B cell (primary cell): ENCODE measurements around the gene CACTIN. TPM values are rescaled to one million over a fixed set of nuclear protein-coding genes. Genes with fewer than 3 reads are reported as not detected.

Experiments
- ATAC-seq: fragments of 200-7000 bp; cut with Tn5 transposase; one replicate; pipeline ENCODE4 v1.10.0; 2021; ENCODE audit warnings: low read depth, mild to moderate bottlenecking, moderate number of reproducible peaks, moderate library complexity
- CTCF ChIA-PET: fragments of 350-600 bp; sonication (Branson Sonifier 250); formaldehyde crosslinking; loops from one replicate; lab custom pipeline; 2021; ENCODE audit warnings: antibody characterized with exemption, inconsistent platforms; lab: Charles Lee
- POLR2A ChIA-PET: fragments of 350-600 bp; sonication (Branson Sonifier 250); formaldehyde crosslinking; loops from one replicate; lab custom pipeline; 2021; ENCODE audit warnings: antibody characterized with exemption; lab: Charles Lee
- DNase-seq: peaks from one replicate; pipeline ENCODE4 v3.0.0; 2013
- H2AFZ ChIP-seq: 2 replicates; pipeline ENCODE4 v1.6.1; 2012; ENCODE audit warnings: mild to moderate bottlenecking, low read depth, low read length; ENCODE audit not compliant: insufficient read depth, poor library complexity, severe bottlenecking
- H3K27ac ChIP-seq, 2 donors: 1 replicate in 1 of 2; 2 replicates in 1 of 2; pipeline ENCODE4 v1.5.1; 2012 to 2013; ENCODE audit warnings: low read length in 2 of 2, mild to moderate bottlenecking in 2 of 2, moderate library complexity in 1 of 2
- H3K27me3 ChIP-seq, 4 experiments: fragments of 200-600 bp in 1 of 4; sonication (generic) in 1 of 4; replicated peaks in 1 of 4; 1 replicate in 2 of 4; 2 replicates in 2 of 4; pipeline versions ENCODE4 v1.6.1 to v1.7.0; 2013 to 2016; ENCODE audit warnings: low read length in 3 of 4, mild to moderate bottlenecking in 2 of 4, mixed read lengths in 1 of 4, moderate library complexity in 1 of 4; ENCODE audit not compliant: insufficient read depth in 4 of 4, control insufficient read depth in 3 of 4; ENCODE audit errors: control extremely low read depth in 1 of 4
- H3K36me3 ChIP-seq, 2 experiments: replicated peaks in 1 of 2; 1 replicate in 1 of 2; 2 replicates in 1 of 2; pipeline versions ENCODE4 v1.6.1 to v1.7.1; 2013; ENCODE audit warnings: low read length in 1 of 2; ENCODE audit not compliant: insufficient read depth in 2 of 2, control insufficient read depth in 1 of 2; ENCODE audit errors: control extremely low read depth in 1 of 2, extremely low read depth in 1 of 2
- H3K4me1 ChIP-seq, 2 donors: fragments of 200-600 bp in 1 of 2; sonication (generic) in 1 of 2; 1 replicate in 1 of 2; 2 replicates in 1 of 2; pipeline versions ENCODE4 v1.5.1 to v1.6.1; 2013 to 2017; ENCODE audit warnings: low read length in 2 of 2; ENCODE audit not compliant: control insufficient read depth in 2 of 2, insufficient read depth in 2 of 2
- H3K4me2 ChIP-seq: replicated peaks from 2 replicates; pipeline ENCODE3; 2012; ENCODE audit warnings: mild to moderate bottlenecking, low read depth, low read length; ENCODE audit not compliant: poor library complexity, severe bottlenecking
- H3K4me3 ChIP-seq, 5 experiments: fragments of 200-600 bp in 1 of 5; sonication (generic) in 1 of 5; 1 replicate in 3 of 5; 2 replicates in 2 of 5; pipeline versions ENCODE4 v1.5.1 to v1.7.0; 2011 to 2016; ENCODE audit warnings: low read length in 4 of 5, mild to moderate bottlenecking in 4 of 5, low read depth in 2 of 5, control low read depth in 1 of 5, moderate library complexity in 1 of 5; ENCODE audit not compliant: insufficient read depth in 1 of 5; ENCODE audit errors: control extremely low read depth in 1 of 5, extremely low read depth in 1 of 5
- H3K79me2 ChIP-seq: fragments of 200-600 bp; sonication (generic); one replicate; pipeline ENCODE4 v1.6.0; 2016; ENCODE audit warnings: low read length; ENCODE audit not compliant: control insufficient read depth, insufficient read depth
- H3K9ac ChIP-seq: fragments of 200-600 bp; sonication (generic); 2 replicates; pipeline ENCODE4 v1.6.1; 2017; ENCODE audit warnings: mild to moderate bottlenecking, low read length, moderate library complexity
- H3K9me3 ChIP-seq, 3 donors: one replicate each; pipeline versions ENCODE4 v1.6.1 to v1.7.1; 2013; ENCODE audit warnings: low read length in 2 of 3; ENCODE audit not compliant: control insufficient read depth in 2 of 3, insufficient read depth in 1 of 3; ENCODE audit errors: control extremely low read depth in 1 of 3
- H4K20me1 ChIP-seq: 2 replicates; pipeline ENCODE4 v1.6.0; 2012; ENCODE audit warnings: mild to moderate bottlenecking, low read length; ENCODE audit not compliant: insufficient read depth, control insufficient read depth, poor library complexity, severe bottlenecking
- H3K27ac Mint-ChIP-seq: one replicate; pipeline ENCODE4 v1.8.0; 2021; ENCODE audit warnings: mixed read lengths
- H3K27me3 Mint-ChIP-seq: one replicate; pipeline ENCODE4 v1.8.0; 2021; ENCODE audit warnings: mixed read lengths
- H3K4me1 Mint-ChIP-seq: one replicate; pipeline ENCODE4 v1.8.0; 2021; ENCODE audit warnings: mixed read lengths
- H3K4me3 Mint-ChIP-seq: one replicate; pipeline ENCODE4 v1.8.0; 2021; ENCODE audit warnings: mixed read lengths
- H3K9me3 Mint-ChIP-seq: one replicate; pipeline ENCODE4 v1.8.0; 2022; ENCODE audit warnings: mixed read lengths; ENCODE audit not compliant: insufficient read depth
- EZH2 ChIP-seq: IDR thresholded peaks from 2 replicates; pipeline ENCODE4 v1.6.1; 2012; ENCODE audit warnings: borderline replicate concordance, low read depth, mild to moderate bottlenecking, moderate library complexity, low read length; ENCODE audit not compliant: insufficient read depth, poor library complexity, severe bottlenecking
- WGBS: methylation state at CpG from one replicate; pipeline ENCODE4 v1.1.5; 2013; ENCODE audit warnings: missing lambda C conversion rate; ENCODE audit not compliant: insufficient coverage; 5-methylcytosine and 5-hydroxymethylcytosine counted together
- intact Hi-C: fragments of 100-400 bp; cut with micrococcal nuclease; formaldehyde crosslinking; loops from one replicate; pipeline ENCODE4 v1.10.0; 2022
- polyA plus RNA-seq: library from polyadenylated mRNA; depleted of rRNA; stranded (reverse); fragments of >200 nt; gene quantifications from 2 replicates; pipeline ENCODE4 v1.2.3, GENCODE V29; 2012
- total RNA-seq, 2 donors: library from RNA; stranded (reverse); fragments of 120-200 nt in 1 of 2; gene quantifications; 1 replicate in 1 of 2; 2 replicates in 1 of 2; pipeline versions ENCODE4 v1.2.3 to v1.2.4, GENCODE V29; 2013 to 2022
- TF ChIP-seq, protein P1 (sequence below): fragments of 200-600 bp; IDR thresholded peaks from one replicate; pipeline ENCODE4 v1.8.0; 2022; ENCODE audit warnings: antibody characterized with exemption, mild to moderate bottlenecking

The CACTIN gene
- total and polyA plus RNA-seq, 2 donors (not counting 1 experiment from before 2014, with no cell fraction given), result 40.6 to 41.8 TPM

DNA sequence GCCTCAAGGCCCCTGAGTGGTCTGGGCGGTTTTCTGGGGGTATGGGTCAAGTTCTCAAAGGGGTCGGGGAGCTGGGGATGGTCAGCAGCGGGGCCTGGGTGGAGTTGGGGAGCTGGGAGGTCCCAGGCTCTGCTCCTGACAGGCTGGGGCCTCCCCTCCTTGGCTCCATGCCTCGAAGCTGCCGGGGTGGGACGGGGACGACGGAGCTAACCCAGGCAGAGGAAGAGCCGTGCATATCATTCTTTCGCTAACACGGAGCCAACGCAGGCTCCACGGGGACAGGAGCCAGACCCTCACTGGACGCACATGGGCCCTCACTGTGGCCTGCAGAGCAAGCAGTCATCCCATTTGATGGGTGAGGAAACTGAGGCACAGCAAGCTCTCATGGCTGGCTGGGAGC is 25.8 kb upstream of the CACTIN start:
- CTCF ChIA-PET, result no interaction called here
- peaks cover 0 to 22% of the 10 kb centered on the region in 2 experiments for H3K36me3 ChIP-seq
- H3K27ac Mint-ChIP-seq, result no peak overlapping the region
- H4K20me1 ChIP-seq, result no peaks in the 10 kb centered on the region
- H3K27me3 Mint-ChIP-seq, result no peaks in the 10 kb centered on the region
- ATAC-seq (no peak), DNase-seq (no peak)
- no peak overlapping the region for H3K27ac ChIP-seq
- no peak overlapping the region for H3K4me3 ChIP-seq
- no peaks in the 10 kb centered on the region for H3K79me2 ChIP-seq
- H3K4me1 ChIP-seq, result peaks cover 0 to 12% of the 10 kb centered on the region in 2 donors
- H3K9ac ChIP-seq, result no peak overlapping the region
- POLR2A ChIA-PET, result no interaction called here
- no peaks in the 10 kb centered on the region for H3K9me3 Mint-ChIP-seq
- no peak for TF ChIP-seq EZH2
- TF ChIP-seq, protein P1, sequence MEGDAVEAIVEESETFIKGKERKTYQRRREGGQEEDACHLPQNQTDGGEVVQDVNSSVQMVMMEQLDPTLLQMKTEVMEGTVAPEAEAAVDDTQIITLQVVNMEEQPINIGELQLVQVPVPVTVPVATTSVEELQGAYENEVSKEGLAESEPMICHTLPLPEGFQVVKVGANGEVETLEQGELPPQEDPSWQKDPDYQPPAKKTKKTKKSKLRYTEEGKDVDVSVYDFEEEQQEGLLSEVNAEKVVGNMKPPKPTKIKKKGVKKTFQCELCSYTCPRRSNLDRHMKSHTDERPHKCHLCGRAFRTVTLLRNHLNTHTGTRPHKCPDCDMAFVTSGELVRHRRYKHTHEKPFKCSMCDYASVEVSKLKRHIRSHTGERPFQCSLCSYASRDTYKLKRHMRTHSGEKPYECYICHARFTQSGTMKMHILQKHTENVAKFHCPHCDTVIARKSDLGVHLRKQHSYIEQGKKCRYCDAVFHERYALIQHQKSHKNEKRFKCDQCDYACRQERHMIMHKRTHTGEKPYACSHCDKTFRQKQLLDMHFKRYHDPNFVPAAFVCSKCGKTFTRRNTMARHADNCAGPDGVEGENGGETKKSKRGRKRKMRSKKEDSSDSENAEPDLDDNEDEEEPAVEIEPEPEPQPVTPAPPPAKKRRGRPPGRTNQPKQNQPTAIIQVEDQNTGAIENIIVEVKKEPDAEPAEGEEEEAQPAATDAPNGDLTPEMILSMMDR, result no peak
- H3K9me3 ChIP-seq, result peaks cover 0 to 9% (median 0%) of the 10 kb centered on the region in 3 donors
- no peak overlapping the region for H2AFZ ChIP-seq
- peaks cover 2% of the 10 kb centered on the region for H3K4me1 Mint-ChIP-seq
- H3K27me3 ChIP-seq, result no peaks in the 10 kb centered on the region
- intact Hi-C loops, result no loop called here
- H3K4me2 ChIP-seq, result no peak overlapping the region
- WGBS, result 98% methylated on average over 14 of the region's 14 CpGs
- H3K4me3 Mint-ChIP-seq, result no peak overlapping the region

DNA sequence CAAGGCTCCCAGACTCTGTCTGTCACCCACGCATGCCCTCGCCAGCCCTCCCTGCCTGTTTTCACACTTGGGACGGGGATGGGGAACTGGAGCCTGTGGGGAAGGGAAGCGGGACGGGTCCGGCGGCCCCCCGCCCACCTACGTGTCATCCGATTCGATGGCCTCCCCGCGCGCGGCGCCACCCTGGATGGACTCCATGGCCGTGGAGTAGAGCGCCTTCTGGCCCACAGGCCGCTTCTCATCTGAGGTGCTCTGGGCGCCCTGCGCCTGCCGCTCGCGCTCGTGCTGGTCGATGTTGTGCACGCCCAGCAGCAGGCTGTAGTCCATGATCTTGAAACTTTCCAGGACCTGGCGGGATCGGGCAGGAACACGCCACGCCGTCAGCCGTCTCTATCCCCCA is 25.1 kb upstream of the CACTIN start:
- Mint-ChIP-seq H3K27me3 (no peaks in the 10 kb centered on the region), H3K9me3 (no peaks in the 10 kb centered on the region), H3K27ac (no peak overlapping the region), H3K4me3 (no peak overlapping the region), H3K4me1 (no peaks in the 10 kb centered on the region)
- H3K27me3 ChIP-seq, result no peaks in the 10 kb centered on the region
- H3K4me1 ChIP-seq, result peaks cover 0 to 12% of the 10 kb centered on the region in 2 donors
- TF ChIP-seq EZH2, result no peak
- no peak for ATAC-seq
- WGBS, result over 99% methylated on average over 32 of the region's 33 CpGs
- peaks cover 0 to 1% (median 0%) of the 10 kb centered on the region in 3 donors for H3K9me3 ChIP-seq
- H3K27ac ChIP-seq, result no peak overlapping the region
- no peaks in the 10 kb centered on the region for H4K20me1 ChIP-seq
- no peak overlapping the region for H3K4me2 ChIP-seq
- H2AFZ ChIP-seq, result no peak overlapping the region
- intact Hi-C loops, result no loop called here
- peaks cover 0 to 18% of the 10 kb centered on the region in 2 experiments for H3K36me3 ChIP-seq
- H3K4me3 ChIP-seq, result no peak overlapping the region
- ChIA-PET CTCF (no interaction called here), POLR2A (no interaction called here)
- H3K79me2 ChIP-seq, result no peaks in the 10 kb centered on the region
- no peak overlapping the region for H3K9ac ChIP-seq
- no peak for DNase-seq
